ENCODE measurements around the gene RAD51B.

RAD51B gene

DNA sequence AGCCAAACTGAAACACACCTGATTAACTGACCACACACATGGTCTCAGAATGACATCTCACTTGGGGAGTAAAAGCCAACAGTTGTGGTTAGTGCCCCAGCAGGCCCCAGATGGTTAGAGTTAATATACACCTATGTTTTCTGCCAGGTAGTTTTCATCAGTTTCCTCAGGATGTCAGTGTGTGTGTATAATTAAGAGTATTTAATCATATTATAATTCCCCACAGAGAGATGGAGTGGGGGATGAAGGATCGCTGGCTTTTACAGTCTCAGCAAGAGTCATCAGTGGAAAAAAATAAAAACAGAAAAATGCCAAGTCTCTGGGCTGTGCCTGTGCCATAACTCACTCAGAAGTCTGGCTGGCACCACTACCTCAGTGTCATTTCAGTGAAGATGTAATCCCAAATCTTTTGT lies 560.8 kb downstream of the RAD51B start:
- TF ChIP-seq, protein P1, sequence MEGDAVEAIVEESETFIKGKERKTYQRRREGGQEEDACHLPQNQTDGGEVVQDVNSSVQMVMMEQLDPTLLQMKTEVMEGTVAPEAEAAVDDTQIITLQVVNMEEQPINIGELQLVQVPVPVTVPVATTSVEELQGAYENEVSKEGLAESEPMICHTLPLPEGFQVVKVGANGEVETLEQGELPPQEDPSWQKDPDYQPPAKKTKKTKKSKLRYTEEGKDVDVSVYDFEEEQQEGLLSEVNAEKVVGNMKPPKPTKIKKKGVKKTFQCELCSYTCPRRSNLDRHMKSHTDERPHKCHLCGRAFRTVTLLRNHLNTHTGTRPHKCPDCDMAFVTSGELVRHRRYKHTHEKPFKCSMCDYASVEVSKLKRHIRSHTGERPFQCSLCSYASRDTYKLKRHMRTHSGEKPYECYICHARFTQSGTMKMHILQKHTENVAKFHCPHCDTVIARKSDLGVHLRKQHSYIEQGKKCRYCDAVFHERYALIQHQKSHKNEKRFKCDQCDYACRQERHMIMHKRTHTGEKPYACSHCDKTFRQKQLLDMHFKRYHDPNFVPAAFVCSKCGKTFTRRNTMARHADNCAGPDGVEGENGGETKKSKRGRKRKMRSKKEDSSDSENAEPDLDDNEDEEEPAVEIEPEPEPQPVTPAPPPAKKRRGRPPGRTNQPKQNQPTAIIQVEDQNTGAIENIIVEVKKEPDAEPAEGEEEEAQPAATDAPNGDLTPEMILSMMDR (IDR thresholded peaks at IDR 0.05; ENCODE audit: low read length, missing control alignments): no peak
- no peak for DNase-seq (ENCODE audit: low read depth)
- no peak overlapping the region for H3K4me3 ChIP-seq (replicated peaks; ENCODE audit: low read depth, low read length)

DNA sequence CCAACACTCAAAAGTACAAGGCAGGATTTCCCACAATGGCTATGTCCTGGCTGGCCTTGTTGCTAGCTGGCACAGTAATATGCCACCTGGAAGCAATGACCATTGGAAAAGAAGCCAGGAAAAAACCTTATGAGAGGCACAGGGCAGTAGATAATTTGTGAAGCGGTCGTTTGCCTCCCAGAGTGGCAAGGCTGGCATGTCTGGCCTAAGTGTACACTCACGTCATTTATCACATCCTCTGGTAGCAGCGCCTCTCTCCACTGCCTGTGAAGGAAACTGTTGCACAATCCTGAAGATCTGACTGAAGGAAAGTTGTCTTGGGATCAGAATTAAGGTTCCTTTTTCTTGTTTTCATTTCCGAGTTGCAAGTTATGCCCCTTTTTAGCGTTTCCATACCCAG lies 564.8 kb downstream of the RAD51B start:
- TF ChIP-seq, protein P1 (IDR thresholded peaks at IDR 0.05; ENCODE audit: low read length, missing control alignments): no peak
- H3K4me3 ChIP-seq (replicated peaks; ENCODE audit: low read depth, low read length): no peak overlapping the region
- DNase-seq (ENCODE audit: low read depth): peak; percentile 36

DNA sequence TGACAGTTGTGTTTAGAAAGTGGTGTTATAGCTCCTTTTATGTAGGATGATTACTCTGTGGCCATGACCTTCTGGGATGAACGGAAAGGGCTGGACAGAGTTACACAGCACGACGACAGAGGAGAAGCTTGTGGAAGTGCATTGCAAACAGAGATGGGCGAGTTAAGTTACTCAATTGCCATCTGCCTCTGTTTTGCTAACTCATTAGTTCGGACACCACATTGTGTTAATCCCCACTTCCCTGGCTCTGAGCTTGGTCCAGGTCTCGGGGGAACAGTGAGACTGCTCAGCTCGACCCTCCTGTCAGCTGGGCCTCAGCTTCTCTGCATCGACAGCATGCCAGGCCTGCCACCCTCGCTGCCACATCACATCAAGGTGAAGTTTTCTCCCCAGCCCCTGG lies 565.3 kb downstream of the RAD51B start:
- H3K4me3 ChIP-seq (replicated peaks; ENCODE audit: low read depth, low read length): no peak overlapping the region

DNA sequence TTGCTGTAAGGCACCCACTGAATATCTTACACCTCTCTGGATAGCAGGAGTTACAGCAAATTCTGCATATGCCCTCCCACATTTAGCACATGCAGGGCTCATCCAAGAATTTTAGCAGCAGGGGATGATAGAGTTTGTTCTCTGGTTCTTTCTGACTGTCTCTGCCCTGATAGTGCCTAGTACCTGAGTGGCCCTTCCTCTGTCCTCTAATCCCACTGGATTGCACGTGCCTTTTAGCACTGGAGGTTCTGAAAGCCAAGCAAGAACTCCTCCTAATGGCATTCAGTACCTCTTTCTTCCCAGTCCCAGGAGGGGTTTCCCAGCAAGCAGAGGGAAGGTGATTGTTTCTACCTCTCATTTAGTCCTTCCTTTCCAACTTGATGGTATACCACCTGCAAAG lies 566.9 kb downstream of the RAD51B start:
- TF ChIP-seq, protein P1 (IDR thresholded peaks at IDR 0.05; ENCODE audit: low read length, missing control alignments): no peak
- H3K4me3 ChIP-seq (replicated peaks; ENCODE audit: low read depth, low read length): no peak overlapping the region
- DNase-seq (ENCODE audit: low read depth): no peak

More for the DNA sequence above, 565.3 kb downstream of the RAD51B start:
- no peak for DNase-seq (ENCODE audit: low read depth)
- TF ChIP-seq, protein P1 (IDR thresholded peaks at IDR 0.05; ENCODE audit: low read length, missing control alignments): no peak

DNA sequence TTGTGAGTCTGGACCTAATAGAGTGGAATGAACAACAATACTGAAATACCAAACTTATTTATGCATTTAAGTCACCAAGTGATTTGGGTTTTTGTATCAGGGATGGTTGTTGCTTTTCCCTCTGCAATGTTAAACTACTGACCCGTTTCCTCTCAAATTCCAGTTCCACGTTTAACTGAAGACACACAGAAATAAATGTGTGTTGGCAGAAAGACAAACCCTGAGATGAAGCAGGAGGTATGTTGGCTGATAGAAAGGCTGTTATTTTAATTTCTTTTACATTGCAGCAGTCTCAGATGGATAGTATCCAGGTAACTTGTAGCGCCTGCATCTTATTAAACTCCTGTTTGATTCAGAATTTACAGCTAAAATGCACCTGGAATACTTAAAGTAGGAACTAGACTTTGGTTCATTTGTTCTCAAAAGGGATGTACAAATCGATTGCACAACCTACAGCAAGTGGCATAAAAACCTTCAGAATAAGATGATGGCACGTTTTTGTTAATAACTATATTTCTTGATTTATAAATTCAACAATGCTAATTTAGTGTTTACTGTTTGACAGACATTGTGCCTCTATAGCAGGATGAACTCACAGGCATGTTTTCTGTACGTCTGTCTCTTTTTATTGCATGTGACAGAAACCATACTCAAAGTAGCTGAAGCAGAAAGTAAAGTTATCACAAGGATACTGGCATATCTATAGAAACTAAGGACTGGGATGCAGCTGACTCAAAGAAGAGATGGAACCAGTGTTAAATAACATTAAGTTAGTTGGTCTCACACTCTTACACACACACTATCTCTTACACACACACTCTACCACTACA lies 567.6 kb downstream of the RAD51B start:
- peak; percentile 62 for DNase-seq (ENCODE audit: low read depth)
- H3K4me3 ChIP-seq (replicated peaks; ENCODE audit: low read depth, low read length): no peak overlapping the region
- TF ChIP-seq, protein P1 (IDR thresholded peaks at IDR 0.05; ENCODE audit: low read length, missing control alignments): no peak

DNA sequence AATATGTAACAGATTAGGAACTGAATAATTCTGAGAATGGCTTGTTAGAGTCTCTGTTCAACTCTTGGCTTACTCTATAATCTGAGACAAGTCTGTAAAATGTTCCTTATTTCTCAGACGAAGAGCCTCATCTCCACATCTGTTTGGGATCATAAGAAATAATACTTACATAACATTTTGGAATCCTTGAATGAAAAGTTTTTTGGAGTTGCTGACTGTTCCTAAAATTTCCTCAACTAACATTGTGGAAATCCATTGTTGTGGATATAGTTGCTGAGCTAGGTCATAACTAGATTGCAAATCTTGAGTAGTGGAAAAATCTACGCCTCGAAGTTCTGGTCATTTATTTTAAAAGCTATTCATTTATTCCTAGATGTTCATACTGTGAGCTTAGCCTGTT lies 570.4 kb downstream of the RAD51B start:
- DNase-seq (ENCODE audit: low read depth): no peak
- TF ChIP-seq, protein P1 (IDR thresholded peaks at IDR 0.05; ENCODE audit: low read length, missing control alignments): no peak
- no peak overlapping the region for H3K4me3 ChIP-seq (replicated peaks; ENCODE audit: low read depth, low read length)

DNA sequence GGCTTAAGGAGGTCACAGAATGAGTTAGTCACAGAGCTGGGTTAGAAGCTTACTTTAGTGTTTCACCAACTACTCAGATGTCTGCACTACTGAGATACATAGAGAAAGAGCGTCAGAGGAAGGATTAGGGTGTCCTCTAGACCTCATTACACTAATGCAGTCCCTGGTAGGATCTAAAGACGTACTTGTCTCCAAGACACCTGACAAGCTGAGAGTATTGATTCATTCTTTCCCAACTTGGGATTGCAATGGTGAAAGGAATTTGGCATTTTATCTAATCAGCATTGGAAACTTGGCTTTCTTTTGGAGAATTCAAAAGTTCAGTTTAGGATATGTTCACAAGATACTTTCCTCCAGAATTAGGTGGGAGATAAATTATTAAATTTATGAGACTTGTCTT lies 571.2 kb downstream of the RAD51B start:
- no peak overlapping the region for H3K4me3 ChIP-seq (replicated peaks; ENCODE audit: low read depth, low read length)
- TF ChIP-seq, protein P1 (IDR thresholded peaks at IDR 0.05; ENCODE audit: low read length, missing control alignments): no peak

More for the DNA sequence above, 571.2 kb downstream of the RAD51B start:
- DNase-seq (ENCODE audit: low read depth): no peak
